GM23338 (cell line): ENCODE measurements around the gene MAP3K15. TPM values are rescaled to one million over a fixed set of nuclear protein-coding genes. Genes with fewer than 3 reads are reported as not detected.
A peak's percentile ranks its signal among the peaks of the same experiment; 100 is the strongest.

Experiments
- ATAC-seq: fragments of 200-7000 bp; cut with Tn5 transposase; 3 replicates; pipeline ENCODE4 v1.9.1; 2020
- DNase-seq: peaks from one replicate; pipeline ENCODE4 v3.0.0-alpha.2; 2015; ENCODE audit warnings: low spot score
- H2AFZ ChIP-seq: fragments of 200-600 bp; sonication (generic); 2 replicates; pipeline ENCODE4 v1.8.0; 2016; ENCODE audit warnings: antibody characterized with exemption, mild to moderate bottlenecking, moderate library complexity
- H3F3A ChIP-seq: fragments of 200-600 bp; sonication (generic); replicated peaks from 2 replicates; pipeline ENCODE4 v1.8.0; 2017; ENCODE audit warnings: antibody characterized with exemption, mixed run types, low read depth
- H3K27ac ChIP-seq: fragments of 200-600 bp; sonication (generic); 2 replicates; pipeline ENCODE4 v1.6.1; 2016; ENCODE audit warnings: low read depth
- H3K27me3 ChIP-seq: fragments of 200-600 bp; sonication (generic); 2 replicates; pipeline ENCODE4 v1.8.0; 2016; ENCODE audit warnings: mild to moderate bottlenecking, mixed run types, moderate library complexity; ENCODE audit not compliant: insufficient read depth
- H3K36me3 ChIP-seq: fragments of 200-600 bp; sonication (generic); 2 replicates; pipeline ENCODE4 v1.8.0; 2016; ENCODE audit warnings: mild to moderate bottlenecking; ENCODE audit not compliant: insufficient read depth
- H3K4me1 ChIP-seq: fragments of 200-600 bp; sonication (generic); 2 replicates; pipeline ENCODE4 v1.8.0; 2016; ENCODE audit warnings: mild to moderate bottlenecking, moderate library complexity; ENCODE audit not compliant: insufficient read depth
- H3K4me2 ChIP-seq: fragments of 200-600 bp; sonication (generic); 2 replicates; pipeline ENCODE4 v1.7.1; 2017; ENCODE audit warnings: mixed run types
- H3K4me3 ChIP-seq: fragments of 200-600 bp; sonication (generic); 2 replicates; pipeline ENCODE4 v1.6.1; 2016; ENCODE audit warnings: mixed run types
- H3K79me2 ChIP-seq: fragments of 200-600 bp; sonication (generic); replicated peaks from 2 replicates; pipeline ENCODE4 v1.8.0; 2017; ENCODE audit warnings: mild to moderate bottlenecking; ENCODE audit not compliant: insufficient read depth
- H3K9me2 ChIP-seq: fragments of 200-600 bp; sonication (generic); 2 replicates; pipeline ENCODE4 v1.8.0; 2017; ENCODE audit not compliant: insufficient read depth
- H4K20me1 ChIP-seq: fragments of 200-600 bp; sonication (generic); replicated peaks from 2 replicates; pipeline ENCODE4 v1.8.0; 2017; ENCODE audit warnings: mild to moderate bottlenecking; ENCODE audit not compliant: insufficient read depth
- H3K27ac Mint-ChIP-seq: 2 replicates; pipeline ENCODE4 v1.8.0; 2020; ENCODE audit warnings: inconsistent platforms, mild to moderate bottlenecking, moderate library complexity, mixed read lengths
- H3K27me3 Mint-ChIP-seq: 3 replicates; pipeline ENCODE4 v1.8.0; 2022; ENCODE audit warnings: low read depth, mild to moderate bottlenecking, moderate library complexity, mixed read lengths, inconsistent platforms; ENCODE audit not compliant: insufficient read depth, poor library complexity
- H3K36me3 Mint-ChIP-seq: 3 replicates; pipeline ENCODE4 v1.8.0; 2021; ENCODE audit warnings: low read depth, mild to moderate bottlenecking, inconsistent platforms, moderate library complexity, mixed read lengths
- H3K4me1 Mint-ChIP-seq: 3 replicates; pipeline ENCODE4 v1.8.0; 2020; ENCODE audit warnings: mild to moderate bottlenecking, inconsistent platforms, mixed read lengths
- H3K4me3 Mint-ChIP-seq: 3 replicates; pipeline ENCODE4 v1.8.0; 2021; ENCODE audit warnings: moderate library complexity, mild to moderate bottlenecking, inconsistent platforms, mixed read lengths
- H3K9me3 Mint-ChIP-seq: 3 replicates; pipeline ENCODE4 v1.8.0; 2020; ENCODE audit warnings: moderate library complexity, mild to moderate bottlenecking, inconsistent platforms, mixed read lengths
- CREB1 ChIP-seq: fragments of 250-450 bp; sonication (Bioruptor Pico); IDR thresholded peaks from 2 replicates; pipeline ENCODE4 v1.5.0; 2020; ENCODE audit warnings: low read depth, mild to moderate bottlenecking, moderate library complexity
- CTCF ChIP-seq, 2 experiments: fragments of 200-600 bp in 1 of 2; sonication (generic) in 1 of 2; conservative IDR thresholded peaks; 2 replicates each; pipeline versions ENCODE4 v1.5.1 to v1.6.1; 2016 to 2017; ENCODE audit warnings: antibody characterized with exemption in 2 of 2, low read depth in 2 of 2, mild to moderate bottlenecking in 2 of 2, moderate library complexity in 1 of 2
- EZH2phosphoT487 ChIP-seq: fragments of 200-600 bp; sonication (generic); IDR thresholded peaks from one replicate; pipeline ENCODE4 v1.8.1; 2018; ENCODE audit warnings: antibody characterized with exemption; ENCODE audit not compliant: unreplicated experiment
- ZNF114 ChIP-seq: fragments of 250-450 bp; sonication (Bioruptor Pico); IDR thresholded peaks from 2 replicates; pipeline ENCODE4 v1.5.0; 2020; ENCODE audit warnings: mild to moderate bottlenecking, moderate library complexity
- ZNF331 ChIP-seq: fragments of 250-450 bp; sonication (Bioruptor Pico); IDR thresholded peaks from 2 replicates; pipeline ENCODE4 v1.5.0; 2020; ENCODE audit warnings: low read depth, mild to moderate bottlenecking, moderate library complexity
- polyA plus RNA-seq: library from polyadenylated mRNA; unstranded; fragments of >200 nt; fragmentation: Nextera tagmentation; extraction: Ambion mirVana; gene quantifications from 2 replicates; pipeline ENCODE4 v1.2.1, GENCODE V29; 2016
- total RNA-seq: library from RNA; depleted of rRNA; stranded (reverse); fragments of >200 nt; shearing (Covaris generic); gene quantifications from 2 replicates; pipeline ENCODE4 v1.2.3, GENCODE V29; 2014
- TF ChIP-seq, protein P1 (sequence below): fragments of 250-450 bp; sonication (Bioruptor Pico); IDR thresholded peaks from 2 replicates; pipeline ENCODE4 v1.5.0; 2020; ENCODE audit warnings: mild to moderate bottlenecking, moderate library complexity
- TF ChIP-seq, protein P2 (sequence below): IDR thresholded peaks from 2 replicates; pipeline ENCODE4 v1.6.1; 2016; ENCODE audit warnings: antibody characterized with exemption

Gene MAP3K15
- total and polyA plus RNA-seq, 2 experiments from 2014 or later: 0.40 to 3.1 TPM

- H3K27ac ChIP-seq: no peak overlapping the region
- no peak overlapping the region for H3K4me3 Mint-ChIP-seq
- H3K27me3 ChIP-seq: no peaks in the 10 kb centered on the region
- H3K9me2 ChIP-seq: no peaks in the 10 kb centered on the region
- no peak overlapping the region for H3K4me2 ChIP-seq
- no peaks in the 10 kb centered on the region for H4K20me1 ChIP-seq
- H3K4me1 ChIP-seq: no peaks in the 10 kb centered on the region
- H3K36me3 Mint-ChIP-seq: no peaks in the 10 kb centered on the region; the same call in 2 of the 3 replicates
- peaks cover 8% of the 10 kb centered on the region for H3K27me3 Mint-ChIP-seq
- no peak for DNase-seq
- TF ChIP-seq, protein P1, sequence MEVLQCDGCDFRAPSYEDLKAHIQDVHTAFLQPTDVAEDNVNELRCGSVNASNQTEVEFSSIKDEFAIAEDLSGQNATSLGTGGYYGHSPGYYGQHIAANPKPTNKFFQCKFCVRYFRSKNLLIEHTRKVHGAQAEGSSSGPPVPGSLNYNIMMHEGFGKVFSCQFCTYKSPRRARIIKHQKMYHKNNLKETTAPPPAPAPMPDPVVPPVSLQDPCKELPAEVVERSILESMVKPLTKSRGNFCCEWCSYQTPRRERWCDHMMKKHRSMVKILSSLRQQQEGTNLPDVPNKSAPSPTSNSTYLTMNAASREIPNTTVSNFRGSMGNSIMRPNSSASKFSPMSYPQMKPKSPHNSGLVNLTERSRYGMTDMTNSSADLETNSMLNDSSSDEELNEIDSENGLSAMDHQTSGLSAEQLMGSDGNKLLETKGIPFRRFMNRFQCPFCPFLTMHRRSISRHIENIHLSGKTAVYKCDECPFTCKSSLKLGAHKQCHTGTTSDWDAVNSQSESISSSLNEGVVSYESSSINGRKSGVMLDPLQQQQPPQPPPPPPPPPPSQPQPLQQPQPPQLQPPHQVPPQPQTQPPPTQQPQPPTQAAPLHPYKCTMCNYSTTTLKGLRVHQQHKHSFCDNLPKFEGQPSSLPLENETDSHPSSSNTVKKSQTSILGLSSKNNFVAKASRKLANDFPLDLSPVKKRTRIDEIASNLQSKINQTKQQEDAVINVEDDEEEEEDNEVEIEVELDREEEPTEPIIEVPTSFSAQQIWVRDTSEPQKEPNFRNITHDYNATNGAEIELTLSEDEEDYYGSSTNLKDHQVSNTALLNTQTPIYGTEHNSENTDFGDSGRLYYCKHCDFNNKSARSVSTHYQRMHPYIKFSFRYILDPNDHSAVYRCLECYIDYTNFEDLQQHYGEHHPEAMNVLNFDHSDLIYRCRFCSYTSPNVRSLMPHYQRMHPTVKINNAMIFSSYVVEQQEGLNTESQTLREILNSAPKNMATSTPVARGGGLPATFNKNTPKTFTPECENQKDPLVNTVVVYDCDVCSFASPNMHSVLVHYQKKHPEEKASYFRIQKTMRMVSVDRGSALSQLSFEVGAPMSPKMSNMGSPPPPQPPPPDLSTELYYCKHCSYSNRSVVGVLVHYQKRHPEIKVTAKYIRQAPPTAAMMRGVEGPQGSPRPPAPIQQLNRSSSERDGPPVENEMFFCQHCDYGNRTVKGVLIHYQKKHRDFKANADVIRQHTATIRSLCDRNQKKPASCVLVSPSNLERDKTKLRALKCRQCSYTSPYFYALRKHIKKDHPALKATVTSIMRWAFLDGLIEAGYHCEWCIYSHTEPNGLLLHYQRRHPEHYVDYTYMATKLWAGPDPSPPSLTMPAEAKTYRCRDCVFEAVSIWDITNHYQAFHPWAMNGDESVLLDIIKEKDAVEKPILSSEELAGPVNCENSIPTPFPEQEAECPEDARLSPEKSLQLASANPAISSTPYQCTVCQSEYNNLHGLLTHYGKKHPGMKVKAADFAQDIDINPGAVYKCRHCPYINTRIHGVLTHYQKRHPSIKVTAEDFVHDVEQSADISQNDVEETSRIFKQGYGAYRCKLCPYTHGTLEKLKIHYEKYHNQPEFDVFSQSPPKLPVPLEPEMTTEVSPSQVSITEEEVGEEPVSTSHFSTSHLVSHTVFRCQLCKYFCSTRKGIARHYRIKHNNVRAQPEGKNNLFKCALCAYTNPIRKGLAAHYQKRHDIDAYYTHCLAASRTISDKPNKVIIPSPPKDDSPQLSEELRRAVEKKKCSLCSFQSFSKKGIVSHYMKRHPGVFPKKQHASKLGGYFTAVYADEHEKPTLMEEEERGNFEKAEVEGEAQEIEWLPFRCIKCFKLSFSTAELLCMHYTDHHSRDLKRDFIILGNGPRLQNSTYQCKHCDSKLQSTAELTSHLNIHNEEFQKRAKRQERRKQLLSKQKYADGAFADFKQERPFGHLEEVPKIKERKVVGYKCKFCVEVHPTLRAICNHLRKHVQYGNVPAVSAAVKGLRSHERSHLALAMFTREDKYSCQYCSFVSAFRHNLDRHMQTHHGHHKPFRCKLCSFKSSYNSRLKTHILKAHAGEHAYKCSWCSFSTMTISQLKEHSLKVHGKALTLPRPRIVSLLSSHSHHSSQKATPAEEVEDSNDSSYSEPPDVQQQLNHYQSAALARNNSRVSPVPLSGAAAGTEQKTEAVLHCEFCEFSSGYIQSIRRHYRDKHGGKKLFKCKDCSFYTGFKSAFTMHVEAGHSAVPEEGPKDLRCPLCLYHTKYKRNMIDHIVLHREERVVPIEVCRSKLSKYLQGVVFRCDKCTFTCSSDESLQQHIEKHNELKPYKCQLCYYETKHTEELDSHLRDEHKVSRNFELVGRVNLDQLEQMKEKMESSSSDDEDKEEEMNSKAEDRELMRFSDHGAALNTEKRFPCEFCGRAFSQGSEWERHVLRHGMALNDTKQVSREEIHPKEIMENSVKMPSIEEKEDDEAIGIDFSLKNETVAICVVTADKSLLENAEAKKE (CRISPR knock-in tag): no peak
- no peak for TF ChIP-seq ZNF331 (CRISPR knock-in tag)
- no peaks in the 10 kb centered on the region for H3K79me2 ChIP-seq
- no peak overlapping the region for H2AFZ ChIP-seq
- no peaks in the 10 kb centered on the region for H3F3A ChIP-seq
- H3K36me3 ChIP-seq: no peaks in the 10 kb centered on the region
- H3K4me1 Mint-ChIP-seq: no peaks in the 10 kb centered on the region; the same call in 2 of the 3 replicates
- no peak overlapping the region for H3K27ac Mint-ChIP-seq
- ATAC-seq: no peak
- no peak overlapping the region for H3K4me3 ChIP-seq
- H3K9me3 Mint-ChIP-seq: no peaks in the 10 kb centered on the region
Measured at GRCh38 chrX:19545651-19546050, 30.3 kb upstream of the MAP3K15 start.

- H3F3A ChIP-seq: no peaks in the 10 kb centered on the region
- no peaks in the 10 kb centered on the region for H3K4me1 ChIP-seq
- H2AFZ ChIP-seq: no peak overlapping the region
- TF ChIP-seq, protein P2, sequence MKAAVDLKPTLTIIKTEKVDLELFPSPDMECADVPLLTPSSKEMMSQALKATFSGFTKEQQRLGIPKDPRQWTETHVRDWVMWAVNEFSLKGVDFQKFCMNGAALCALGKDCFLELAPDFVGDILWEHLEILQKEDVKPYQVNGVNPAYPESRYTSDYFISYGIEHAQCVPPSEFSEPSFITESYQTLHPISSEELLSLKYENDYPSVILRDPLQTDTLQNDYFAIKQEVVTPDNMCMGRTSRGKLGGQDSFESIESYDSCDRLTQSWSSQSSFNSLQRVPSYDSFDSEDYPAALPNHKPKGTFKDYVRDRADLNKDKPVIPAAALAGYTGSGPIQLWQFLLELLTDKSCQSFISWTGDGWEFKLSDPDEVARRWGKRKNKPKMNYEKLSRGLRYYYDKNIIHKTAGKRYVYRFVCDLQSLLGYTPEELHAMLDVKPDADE: no peak
- no peak for TF ChIP-seq CREB1 (CRISPR knock-in tag)
- no peak for TF ChIP-seq EZH2phosphoT487
- TF ChIP-seq CTCF (conservative IDR thresholded peaks at IDR 0.05; ENCODE audit: low read depth in 2 of 2): peak; percentile 63 to 75
- TF ChIP-seq ZNF114 (CRISPR knock-in tag): no peak
- Mint-ChIP-seq H3K36me3 (no peaks in the 10 kb centered on the region; the same call in 2 of the 3 replicates), H3K4me3 (no peak overlapping the region), H3K27me3 (peaks cover 8% of the 10 kb centered on the region), H3K4me1 (no peaks in the 10 kb centered on the region; the same call in 2 of the 3 replicates), H3K9me3 (no peaks in the 10 kb centered on the region), H3K27ac (no peak overlapping the region; the same call in 1 of the 2 replicates)
- H3K36me3 ChIP-seq: no peaks in the 10 kb centered on the region
- DNase-seq: peak; percentile 69
- no peak overlapping the region for H3K27ac ChIP-seq
- no peak overlapping the region for H3K4me3 ChIP-seq
- peak; percentile 70 for ATAC-seq
- no peaks in the 10 kb centered on the region for H4K20me1 ChIP-seq
- no peaks in the 10 kb centered on the region for H3K9me2 ChIP-seq
- no peak overlapping the region for H3K4me2 ChIP-seq
- H3K27me3 ChIP-seq: no peaks in the 10 kb centered on the region
- no peaks in the 10 kb centered on the region for H3K79me2 ChIP-seq
Measured at GRCh38 chrX:19544693-19545305, 29.5 kb upstream of the MAP3K15 start.
